ENCODE measurements around the gene FXYD2. TPM values are rescaled to one million over a fixed set of nuclear protein-coding genes. Genes with fewer than 3 reads are reported as not detected.

The FXYD2 gene
- total and polyA plus RNA-seq, 9 donors = 1.7 to 23.1 (median 10.5) TPM

- no peak overlapping the region for H3K27ac ChIP-seq
- intact Hi-C loops (cut with DNase I) = no loop called here
- no peak overlapping the region for H3K4me3 ChIP-seq
- no peaks in the 10 kb centered on the region for H3K27me3 ChIP-seq
- H3K9me3 ChIP-seq = no peaks in the 10 kb centered on the region
- H3K4me1 ChIP-seq (ENCODE audit: insufficient read depth) = peaks cover 11% of the 10 kb centered on the region
- DNase-seq = peak in 3 of 5 donors; percentile 12 to 32 (median 13)
- WGBS, 3 donors = 54 to 60% (median 58%) methylated on average over 5 to 6 of the region's 6 CpGs
- no peaks in the 10 kb centered on the region for H3K36me3 ChIP-seq
- no peak for TF ChIP-seq POLR2A (IDR thresholded peaks at IDR 0.05)
- no peak for TF ChIP-seq CTCF (IDR thresholded peaks at IDR 0.05)
- no peak for TF ChIP-seq EP300 (IDR thresholded peaks at IDR 0.05)
These were observed 6.3 kb upstream of the FXYD2 start for GRCh38 chr11:117830674-117831351.

DNA sequence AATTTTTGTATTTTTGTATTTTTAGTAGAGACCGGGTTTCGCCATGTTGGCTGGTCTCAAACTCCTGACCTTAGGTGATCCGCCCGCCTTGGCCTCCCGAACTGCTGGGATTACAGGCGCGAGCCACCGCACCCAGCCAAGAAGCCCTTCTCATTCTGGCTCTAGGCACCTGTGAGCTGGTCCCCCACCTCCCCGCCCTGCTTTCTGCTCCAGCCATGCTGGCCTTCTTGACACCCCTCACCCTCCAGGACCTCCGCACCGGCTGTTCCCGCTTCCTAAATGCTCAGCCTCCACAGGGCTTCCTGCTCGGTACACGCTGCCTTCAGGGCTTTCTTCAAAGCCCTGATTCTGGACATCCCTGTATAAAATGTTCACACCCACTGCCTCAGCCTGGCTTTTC is 5.5 kb upstream of the FXYD2 start:
- peaks cover 16% of the 10 kb centered on the region for H3K4me1 ChIP-seq (ENCODE audit: insufficient read depth)
- WGBS, 3 donors = 80 to 84% (median 84%) methylated on average over 14 of the region's 14 CpGs

GRCh38 chr11:117829369-117829725 is 4.8 kb upstream of the FXYD2 start:
- TF ChIP-seq POLR2A (IDR thresholded peaks at IDR 0.05) (no peak), CTCF (IDR thresholded peaks at IDR 0.05) (no peak), EP300 (IDR thresholded peaks at IDR 0.05) (no peak)

More for the DNA sequence above, 5.5 kb upstream of the FXYD2 start:
- H3K27me3 ChIP-seq = no peaks in the 10 kb centered on the region
- H3K36me3 ChIP-seq = no peaks in the 10 kb centered on the region
- H3K9me3 ChIP-seq = no peaks in the 10 kb centered on the region
- no peak overlapping the region for H3K27ac ChIP-seq
- DNase-seq = peak in 3 of 5 donors; percentile 14 to 31 (median 15)
- intact Hi-C loops (cut with DNase I) = no loop called here
- H3K4me3 ChIP-seq = no peak overlapping the region
- no peak for TF ChIP-seq POLR2A (IDR thresholded peaks at IDR 0.05)
- no peak for TF ChIP-seq CTCF (IDR thresholded peaks at IDR 0.05)
- TF ChIP-seq EP300 (IDR thresholded peaks at IDR 0.05) = no peak

DNA sequence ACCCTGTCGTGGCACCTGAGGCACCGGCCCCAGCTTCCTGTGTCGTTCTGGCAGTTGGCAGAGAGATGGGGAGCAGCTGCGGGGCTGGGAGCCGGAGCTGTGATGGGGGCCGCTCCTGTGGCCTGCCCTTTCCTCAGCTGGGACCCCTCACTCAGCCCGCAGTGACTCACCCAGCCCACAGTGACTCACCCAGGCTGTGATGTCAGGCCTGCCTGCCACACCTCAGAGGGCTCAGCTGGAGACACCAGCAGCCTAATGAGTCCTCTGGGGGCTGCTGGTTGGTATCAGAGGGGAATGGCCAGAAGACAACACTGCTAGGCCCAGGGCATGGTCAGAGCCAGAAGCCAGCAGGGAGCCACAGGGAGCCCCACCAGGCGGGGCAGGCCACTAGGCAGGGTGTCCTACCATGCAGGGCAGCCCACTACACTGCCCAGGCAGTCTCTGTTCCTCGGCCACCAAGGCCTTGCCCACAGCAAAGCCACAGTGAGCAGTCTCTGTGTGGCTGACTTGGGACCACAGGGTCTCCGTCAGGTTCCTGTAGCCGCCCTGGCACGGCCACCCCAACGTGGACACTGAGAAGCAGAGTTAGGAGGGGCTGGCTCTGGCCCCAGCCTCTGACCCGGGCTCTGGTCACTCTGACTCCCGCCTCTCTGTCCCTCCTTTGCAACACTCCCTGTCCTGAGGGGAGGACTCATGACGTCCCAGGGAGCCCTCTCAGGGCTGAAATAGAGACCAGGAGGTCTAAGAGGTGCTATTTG is 4.2 kb upstream of the FXYD2 start:
- no peaks in the 10 kb centered on the region for H3K9me3 ChIP-seq
- H3K27me3 ChIP-seq = no peaks in the 10 kb centered on the region
- H3K4me1 ChIP-seq (ENCODE audit: insufficient read depth) = peaks cover 23% of the 10 kb centered on the region
- intact Hi-C loops (cut with DNase I) = no loop called here
- no peak overlapping the region for H3K4me3 ChIP-seq
- TF ChIP-seq CTCF (IDR thresholded peaks at IDR 0.05) (no peak), EP300 (IDR thresholded peaks at IDR 0.05) (no peak)
- DNase-seq = peak in 4 of 5 donors; percentile 60 to 72 (median 66)
- H3K27ac ChIP-seq = peak overlapping the region; percentile 26 to 32
- WGBS, 3 donors = 44 to 63% (median 50%) methylated on average over 15 to 16 of the region's 16 CpGs
- no peaks in the 10 kb centered on the region for H3K36me3 ChIP-seq

More at GRCh38 chr11:117829369-117829725, 4.8 kb upstream of the FXYD2 start:
- Histone ChIP-seq H3K36me3 (no peaks in the 10 kb centered on the region), H3K4me3 (no peak overlapping the region), H3K4me1 (ENCODE audit: insufficient read depth) (peaks cover 22% of the 10 kb centered on the region), H3K27me3 (no peaks in the 10 kb centered on the region), H3K9me3 (no peaks in the 10 kb centered on the region), H3K27ac (peak overlapping the region; percentile 26 to 32)
- peak in 3 of 5 donors; percentile 18 to 44 (median 23) for DNase-seq
- 54 to 72% (median 66%) methylated on average over 7 of the region's 7 CpGs for WGBS, 3 donors
- intact Hi-C loops (cut with DNase I) = no loop called here
